AG04449 (cell line): ENCODE measurements around the gene AP2M1.

Experiments used
- CTCF ChIA-PET: fragments of 350-600 bp; formaldehyde crosslinking; extraction: SDS; loops from one replicate; lab custom pipeline; 2021; ENCODE audit warnings: antibody characterized with exemption; lab: Yijun Ruan, JAX
- POLR2A ChIA-PET: fragments of 400-600, 350-600 bp; formaldehyde crosslinking; extraction: SDS; loops from one replicate; lab custom pipeline; 2020; ENCODE audit warnings: antibody characterized with exemption, inconsistent platforms; lab: Yijun Ruan, JAX
- DNase-seq: peaks from one replicate; pipeline ENCODE4 v3.0.0-alpha.2; 2010; ENCODE audit warnings: low read depth, low spot score
- H3K4me3 ChIP-seq: 2 replicates; pipeline ENCODE4 v1.5.1; 2011; ENCODE audit warnings: low read depth, mild to moderate bottlenecking, control low read depth, low read length
- TF ChIP-seq, protein P1 (sequence below): IDR thresholded peaks from one replicate; pipeline ENCODE4 v1.5.1; 2011; ENCODE audit warnings: mild to moderate bottlenecking, moderate library complexity, low read length, control low read depth, inconsistent platforms; ENCODE audit not compliant: insufficient read depth; ENCODE audit errors: missing control alignments

AP2M1 gene

DNA sequence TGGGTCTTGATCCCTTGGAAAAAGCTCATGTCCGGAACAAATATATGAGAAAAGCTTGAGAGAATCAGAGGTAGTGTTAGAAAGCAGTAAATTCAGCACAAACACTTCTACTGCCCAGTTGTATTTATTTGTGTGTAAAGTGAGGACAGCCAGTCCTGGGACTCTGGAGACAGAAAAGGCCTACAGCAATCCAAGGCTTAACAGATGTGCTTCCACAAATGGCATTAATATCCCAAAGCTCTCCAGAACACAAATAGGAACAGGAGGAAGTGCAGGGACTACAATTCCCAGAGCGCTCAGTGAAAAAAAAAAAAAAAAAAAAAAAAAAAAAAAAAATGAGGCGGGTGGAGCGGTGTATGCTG, 390 bp upstream of the AP2M1 start:
- DNase-seq = no peak
- TF ChIP-seq, protein P1, sequence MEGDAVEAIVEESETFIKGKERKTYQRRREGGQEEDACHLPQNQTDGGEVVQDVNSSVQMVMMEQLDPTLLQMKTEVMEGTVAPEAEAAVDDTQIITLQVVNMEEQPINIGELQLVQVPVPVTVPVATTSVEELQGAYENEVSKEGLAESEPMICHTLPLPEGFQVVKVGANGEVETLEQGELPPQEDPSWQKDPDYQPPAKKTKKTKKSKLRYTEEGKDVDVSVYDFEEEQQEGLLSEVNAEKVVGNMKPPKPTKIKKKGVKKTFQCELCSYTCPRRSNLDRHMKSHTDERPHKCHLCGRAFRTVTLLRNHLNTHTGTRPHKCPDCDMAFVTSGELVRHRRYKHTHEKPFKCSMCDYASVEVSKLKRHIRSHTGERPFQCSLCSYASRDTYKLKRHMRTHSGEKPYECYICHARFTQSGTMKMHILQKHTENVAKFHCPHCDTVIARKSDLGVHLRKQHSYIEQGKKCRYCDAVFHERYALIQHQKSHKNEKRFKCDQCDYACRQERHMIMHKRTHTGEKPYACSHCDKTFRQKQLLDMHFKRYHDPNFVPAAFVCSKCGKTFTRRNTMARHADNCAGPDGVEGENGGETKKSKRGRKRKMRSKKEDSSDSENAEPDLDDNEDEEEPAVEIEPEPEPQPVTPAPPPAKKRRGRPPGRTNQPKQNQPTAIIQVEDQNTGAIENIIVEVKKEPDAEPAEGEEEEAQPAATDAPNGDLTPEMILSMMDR = no peak
- ChIA-PET POLR2A (interaction anchor here (0.6 to 1.6 kb wide), 3 partner anchors 19 to 39 kb away, joined by 3 to 6 read pairs (median 5); partner anchors contain the start of gene EIF2B5), CTCF (interaction anchor here (1.2 to 2.3 kb wide), 3 partner anchors 13 to 76 kb away, joined by 3 to 10 read pairs (median 3); partner anchors contain the start of gene EEF1AKMT4)
- no peak overlapping the region for H3K4me3 ChIP-seq

DNA sequence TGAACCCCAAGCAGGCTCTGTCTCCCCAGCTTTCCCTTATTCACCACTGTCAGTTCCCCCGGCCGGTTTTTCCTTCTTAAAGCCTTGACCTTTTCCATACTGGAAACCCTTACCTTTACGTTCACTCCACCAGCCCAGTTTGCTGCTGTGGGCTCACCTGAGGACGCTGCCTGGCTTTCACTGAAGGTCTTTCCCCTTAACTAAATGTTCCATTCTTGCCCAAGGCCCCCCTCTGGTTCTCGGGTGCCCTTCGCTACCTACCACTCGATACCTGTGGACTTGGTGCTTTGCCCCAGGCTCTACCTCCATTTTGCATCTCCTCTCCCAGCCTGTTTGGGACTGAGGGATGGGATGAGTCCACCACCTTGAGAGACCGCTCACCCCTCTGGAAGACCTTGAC, 851 bp downstream of the AP2M1 start:
- DNase-seq = no peak
- ChIA-PET CTCF (interaction anchor here (1.3 kb wide), 1 partner anchor 15 kb away, joined by 3 read pairs; no protein-coding TSS in a partner anchor), POLR2A (interaction anchor here (0.7 to 2.4 kb wide), 4 partner anchors 10 to 40 kb away, joined by 3 to 43 read pairs (median 6); partner anchors contain the start of genes ABCF3, DVL3 and EIF2B5)
- TF ChIP-seq, protein P1 = no peak
- peak overlapping the region; percentile 99 for H3K4me3 ChIP-seq

DNA sequence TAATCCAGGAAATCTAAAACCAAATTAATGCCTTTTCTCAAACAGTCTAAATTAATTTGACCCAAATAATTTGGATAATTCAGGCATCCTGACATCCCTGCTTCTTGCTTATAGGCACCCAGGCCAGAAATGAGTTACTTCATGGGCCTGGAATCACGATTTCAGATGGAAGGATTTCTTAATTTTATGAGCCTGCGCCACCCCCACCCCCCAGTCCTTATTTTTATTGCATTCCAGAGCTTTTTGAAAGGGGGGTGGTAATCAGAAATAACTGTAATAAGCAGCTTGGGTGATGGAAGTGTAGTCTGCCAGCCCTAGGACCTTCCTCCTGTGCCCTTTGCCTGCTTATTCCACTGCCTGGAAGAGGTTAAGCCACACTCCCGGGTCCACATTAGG, 1.3 kb downstream of the AP2M1 start:
- ChIA-PET CTCF (interaction anchor here (1.3 to 2.0 kb wide), 3 partner anchors 26 to 136 kb away, joined by 4 to 5 read pairs (median 4); no protein-coding TSS in a partner anchor), POLR2A (interaction anchor here (0.6 to 2.4 kb wide), 7 partner anchors 8 to 224 kb away, joined by 3 to 43 read pairs (median 5); partner anchors contain the start of genes ABCF3, DVL3 and EIF2B5)
- TF ChIP-seq, protein P1 = no peak
- DNase-seq = no peak
- peak overlapping the region; percentile 99 for H3K4me3 ChIP-seq

DNA sequence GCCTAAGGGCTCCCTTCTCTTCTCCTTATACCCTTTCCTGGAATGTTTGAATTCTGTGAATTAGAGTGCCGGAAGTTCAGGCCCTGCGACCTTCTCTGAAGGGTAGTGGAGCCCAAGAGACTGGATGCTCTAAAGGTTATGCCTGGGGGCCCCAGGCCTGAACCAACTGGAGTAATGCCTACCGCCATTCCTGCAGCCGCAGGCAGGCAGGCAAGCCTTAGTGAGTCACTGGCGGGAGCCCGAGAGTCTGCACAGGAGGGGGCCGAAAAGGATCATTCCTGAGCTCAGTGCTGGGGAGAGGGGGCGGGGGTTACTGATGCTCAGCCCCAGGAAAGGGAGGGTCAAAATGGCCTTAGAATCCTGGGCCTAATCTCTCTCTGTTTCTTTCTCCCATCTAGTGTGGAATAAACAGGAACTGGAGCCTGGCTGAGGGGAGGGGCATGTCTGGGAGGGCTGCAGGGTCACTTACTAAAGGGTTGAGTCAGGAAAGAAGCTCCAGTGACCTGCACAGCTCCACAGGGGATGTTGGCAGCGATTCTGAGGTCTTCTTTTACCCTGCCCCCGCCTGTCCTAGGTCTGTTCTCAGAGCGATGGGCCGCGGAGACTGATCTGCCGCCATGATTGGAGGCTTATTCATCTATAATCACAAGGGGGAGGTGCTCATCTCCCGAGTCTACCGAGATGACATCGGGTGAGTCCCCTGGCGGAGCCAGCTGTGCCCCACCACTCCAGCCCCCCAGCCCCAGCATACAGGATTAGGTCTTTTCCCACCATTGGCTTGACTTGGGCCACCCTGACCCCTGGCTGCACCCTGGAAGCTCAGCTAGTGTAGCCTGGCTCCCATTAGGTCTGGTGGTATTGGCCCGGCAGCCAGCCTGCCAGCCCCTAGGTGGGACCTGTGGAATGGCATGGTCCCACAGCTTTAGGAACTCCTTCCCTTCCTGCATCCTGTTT, 2.0 kb downstream of the AP2M1 start:
- peak; percentile 77 for DNase-seq
- H3K4me3 ChIP-seq = peak overlapping the region; percentile 99

DNA sequence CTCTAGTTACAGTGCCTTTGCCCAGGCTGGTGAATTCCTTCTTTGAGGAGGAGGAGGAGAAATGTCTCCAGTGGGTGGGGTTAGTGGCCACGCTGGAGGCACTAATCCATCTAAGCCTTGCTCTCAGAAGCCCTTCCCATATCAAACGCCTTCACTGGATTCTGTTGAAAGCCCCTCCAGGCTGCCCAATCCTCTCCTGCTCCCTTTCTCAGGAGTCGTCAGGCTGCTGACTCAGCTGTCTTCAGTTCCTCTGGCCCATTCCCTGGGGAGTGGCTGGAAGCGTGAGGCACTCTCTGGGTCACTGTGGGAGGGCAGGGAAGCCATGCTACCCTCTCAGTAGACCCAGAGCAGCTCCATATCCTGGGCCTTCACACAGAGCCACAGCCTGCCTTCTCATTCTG, 2.7 kb downstream of the AP2M1 start:
- DNase-seq = no peak
- ChIA-PET POLR2A (interaction anchor here (1.6 to 2.4 kb wide), 3 partner anchors 9 to 70 kb away, joined by 6 to 43 read pairs (median 8); partner anchors contain the start of genes ABCF3 and EIF2B5), CTCF (interaction anchor here (0.6 to 2.0 kb wide), 8 partner anchors 8 to 282 kb away, joined by 3 to 10 read pairs (median 4); partner anchors contain the start of gene EEF1AKMT4)
- TF ChIP-seq, protein P1 = no peak
- peak overlapping the region; percentile 99 for H3K4me3 ChIP-seq

More for the DNA sequence above, 2.0 kb downstream of the AP2M1 start:
- TF ChIP-seq, protein P1 = no peak
- ChIA-PET POLR2A (interaction anchor here (0.6 to 2.4 kb wide), 9 partner anchors 9 to 223 kb away, joined by 3 to 43 read pairs (median 5); partner anchors contain the start of genes ABCF3, DVL3 and EIF2B5), CTCF (interaction anchor here (0.6 to 2.0 kb wide), 8 partner anchors 8 to 281 kb away, joined by 3 to 10 read pairs (median 4); partner anchors contain the start of gene EEF1AKMT4)
